Cardiac septum (tissue), 1 donor: ENCODE data around the gene PCDHA6. TPM values are rescaled to one million over a fixed set of nuclear protein-coding genes. Genes with fewer than 3 reads are reported as not detected.
"Not testable (repeated sequence)": the region's sequence is repeated elsewhere in the genome, so short reads cannot be mapped to it uniquely, and the experiment has no call there.

Experiments used
- DNase-seq: peaks from one replicate; pipeline ENCODE4 v3.0.0-alpha.2; 2020; ENCODE audit warnings: low spot score
- intact Hi-C: fragments of 100-400 bp; cut with DNase I; formaldehyde crosslinking; loops from one replicate; pipeline ENCODE4 v1.14.0; 2022
- long read RNA-seq: library from polyadenylated mRNA; unstranded; transcript quantifications from one replicate; pipeline ENCODE4 v2.0.0, GENCODE V29; 2021
- total RNA-seq: library from RNA; stranded (reverse); fragmentation: NEBNext Ultra II Directional; extraction: Animal tissue kit (Norgen Biotek cat#: 25700); gene quantifications from one replicate; pipeline ENCODE4 v1.2.1, GENCODE V29; 2021
- donor health status: DM: no; HTN: no; CAD: no.

Gene PCDHA6
- total RNA-seq = 0.11 TPM
- long read RNA-seq = 0 reads

DNA sequence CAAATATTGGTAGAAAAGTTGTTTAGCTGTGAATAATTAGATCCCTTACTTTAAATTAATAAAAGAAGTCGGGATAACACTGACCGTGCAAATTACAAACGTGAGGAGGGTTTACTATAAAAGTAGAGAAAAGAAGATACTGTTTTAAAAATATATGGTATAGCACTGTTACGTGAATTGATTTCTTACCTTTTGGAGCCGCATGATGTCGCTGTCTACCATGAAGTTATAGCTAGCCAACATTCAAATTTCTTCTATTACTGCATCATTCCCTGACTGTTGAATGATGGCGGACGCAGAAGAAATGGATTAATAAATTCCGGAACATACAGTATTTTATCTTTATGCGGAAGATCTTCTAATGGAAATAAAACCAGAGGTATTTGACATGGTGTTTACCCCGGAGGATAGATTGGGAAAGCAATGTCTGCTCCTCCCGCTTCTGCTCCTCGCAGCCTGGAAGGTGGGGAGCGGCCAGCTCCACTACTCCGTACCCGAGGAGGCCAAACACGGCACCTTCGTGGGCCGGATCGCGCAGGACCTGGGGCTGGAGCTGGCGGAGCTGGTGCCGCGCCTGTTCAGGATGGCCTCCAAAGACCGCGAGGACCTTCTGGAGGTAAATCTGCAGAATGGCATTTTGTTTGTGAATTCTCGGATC, at the start of gene PCDHA6:
TSS of gene PCDHA6 (plus strand) at position 257 of the 658 bp plus-strand sequence. CDS start at position 389, 132 bp downstream.
- intact Hi-C loops = no loop called here
- DNase-seq = no peak

GRCh38 chr5:140780512-140780911, 47.2 kb upstream of the PCDHA6 start:
- intact Hi-C loops = no loop called here

DNA sequence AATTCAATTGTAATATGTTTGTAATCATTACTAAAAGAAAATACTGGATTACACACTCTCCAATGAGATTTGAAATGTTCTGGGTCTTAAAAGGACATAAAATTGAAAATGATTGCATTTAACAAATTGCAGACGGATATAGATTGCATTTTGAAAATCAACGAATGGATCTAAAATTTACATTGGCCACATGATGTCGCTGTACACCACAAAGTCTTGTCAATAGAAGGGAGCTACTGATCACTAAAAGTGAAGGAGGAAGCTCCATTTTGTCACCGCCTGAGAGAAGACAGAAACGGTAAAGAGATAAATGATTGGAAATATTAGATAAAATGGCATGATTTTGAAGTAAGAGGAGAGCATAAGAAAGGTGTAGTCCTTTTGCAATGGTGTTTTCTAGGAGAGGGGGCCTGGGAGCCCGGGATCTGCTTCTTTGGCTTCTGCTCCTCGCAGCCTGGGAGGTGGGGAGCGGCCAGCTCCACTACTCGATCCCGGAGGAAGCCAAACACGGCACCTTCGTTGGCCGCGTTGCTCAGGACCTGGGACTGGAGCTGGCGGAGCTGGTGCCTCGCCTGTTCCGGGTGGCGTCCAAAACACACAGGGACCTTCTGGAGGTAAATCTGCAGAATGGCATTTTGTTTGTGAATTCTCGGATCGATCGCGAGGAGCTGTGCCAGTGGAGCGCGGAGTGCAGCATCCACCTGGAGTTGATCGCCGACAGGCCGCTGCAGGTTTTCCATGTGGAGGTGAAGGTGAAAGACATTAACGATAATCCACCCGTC, 41.7 kb upstream of the PCDHA6 start, which contains the start of gene PCDHA1:
TSS of gene PCDHA1 (plus strand) at position 236 of the 782 bp plus-strand sequence.
- intact Hi-C loops = no loop called here
- no peak for DNase-seq

More at GRCh38 chr5:140780512-140780911, 47.2 kb upstream of the PCDHA6 start:
- no peak for DNase-seq

GRCh38 chr5:140787422-140787821, 40.3 kb upstream of the PCDHA6 start:
- DNase-seq, intact Hi-C loops: not testable (repeated sequence)

- DNase-seq, intact Hi-C loops: not testable (repeated sequence)
Measured at GRCh38 chr5:140787849-140788504, 39.8 kb upstream of the PCDHA6 start.

GRCh38 chr5:140791089-140791488, 36.7 kb upstream of the PCDHA6 start:
- no peak for DNase-seq
- intact Hi-C loops = no loop called here

- DNase-seq = no peak
Measured at GRCh38 chr5:140794595-140795258, 33.0 kb upstream of the PCDHA6 start, which contains the start of gene PCDHA2. Gene PCDHA2, plus strand, starts transcription at chr5:140794852.

DNA sequence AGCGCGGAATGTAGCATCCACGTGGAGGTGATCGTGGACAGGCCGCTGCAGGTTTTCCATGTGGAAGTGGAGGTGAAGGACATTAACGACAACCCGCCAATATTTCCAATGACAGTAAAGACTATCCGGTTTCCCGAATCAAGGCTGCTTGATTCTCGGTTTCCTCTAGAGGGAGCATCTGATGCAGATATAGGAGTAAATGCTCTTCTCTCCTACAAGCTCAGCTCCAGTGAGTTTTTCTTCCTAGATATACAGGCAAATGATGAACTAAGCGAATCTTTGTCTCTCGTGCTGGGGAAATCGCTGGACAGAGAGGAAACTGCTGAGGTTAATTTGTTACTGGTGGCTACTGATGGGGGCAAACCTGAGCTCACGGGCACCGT, 32.5 kb upstream of the PCDHA6 start:
- intact Hi-C loops = no loop called here
- no peak for DNase-seq

More at GRCh38 chr5:140794595-140795258, 33.0 kb upstream of the PCDHA6 start, which contains the start of gene PCDHA2:
- intact Hi-C loops = no loop called here

GRCh38 chr5:140796072-140796717, 31.6 kb upstream of the PCDHA6 start:
- DNase-seq, intact Hi-C loops: not testable (repeated sequence)

DNA sequence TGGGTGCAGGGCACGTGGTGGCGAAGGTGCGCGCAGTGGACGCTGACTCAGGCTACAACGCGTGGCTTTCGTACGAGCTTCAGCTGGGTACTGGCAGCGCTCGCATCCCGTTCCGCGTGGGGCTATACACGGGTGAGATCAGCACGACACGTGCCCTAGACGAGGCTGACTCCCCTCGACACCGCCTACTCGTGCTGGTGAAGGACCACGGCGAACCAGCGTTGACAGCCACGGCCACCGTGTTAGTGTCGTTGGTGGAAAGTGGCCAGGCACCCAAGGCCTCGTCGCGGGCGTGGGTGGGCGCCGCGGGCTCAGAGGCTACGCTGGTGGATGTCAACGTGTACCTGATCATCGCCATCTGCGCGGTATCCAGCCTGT, 31.1 kb upstream of the PCDHA6 start:
- DNase-seq = no peak
- intact Hi-C loops = no loop called here

- DNase-seq = no peak
- intact Hi-C loops = no loop called here
Measured at GRCh38 chr5:140800816-140801493, 26.8 kb upstream of the PCDHA6 start, which contains the start of gene PCDHA3. Gene PCDHA3, plus strand, starts transcription at chr5:140801057.

- intact Hi-C loops = no loop called here
Measured at GRCh38 chr5:140801494-140801841, 26.3 kb upstream of the PCDHA6 start.

DNA sequence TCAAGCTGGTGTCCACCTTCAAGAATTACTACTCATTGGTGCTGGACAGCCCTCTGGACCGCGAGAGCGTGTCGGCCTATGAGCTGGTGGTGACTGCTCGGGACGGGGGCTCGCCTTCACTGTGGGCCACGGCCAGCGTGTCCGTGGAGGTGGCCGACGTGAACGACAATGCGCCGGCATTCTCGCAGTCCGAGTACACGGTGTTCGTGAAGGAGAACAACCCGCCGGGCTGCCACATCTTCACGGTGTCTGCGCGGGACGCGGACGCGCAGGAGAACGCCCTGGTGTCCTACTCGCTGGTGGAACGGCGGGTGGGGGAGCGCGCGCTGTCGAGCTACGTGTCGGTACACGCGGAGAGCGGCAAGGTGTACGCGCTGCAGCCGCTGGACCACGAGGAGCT, 25.4 kb upstream of the PCDHA6 start:
- DNase-seq, intact Hi-C loops: not testable (repeated sequence)

More at GRCh38 chr5:140801494-140801841, 26.3 kb upstream of the PCDHA6 start:
- DNase-seq = no peak

DNA sequence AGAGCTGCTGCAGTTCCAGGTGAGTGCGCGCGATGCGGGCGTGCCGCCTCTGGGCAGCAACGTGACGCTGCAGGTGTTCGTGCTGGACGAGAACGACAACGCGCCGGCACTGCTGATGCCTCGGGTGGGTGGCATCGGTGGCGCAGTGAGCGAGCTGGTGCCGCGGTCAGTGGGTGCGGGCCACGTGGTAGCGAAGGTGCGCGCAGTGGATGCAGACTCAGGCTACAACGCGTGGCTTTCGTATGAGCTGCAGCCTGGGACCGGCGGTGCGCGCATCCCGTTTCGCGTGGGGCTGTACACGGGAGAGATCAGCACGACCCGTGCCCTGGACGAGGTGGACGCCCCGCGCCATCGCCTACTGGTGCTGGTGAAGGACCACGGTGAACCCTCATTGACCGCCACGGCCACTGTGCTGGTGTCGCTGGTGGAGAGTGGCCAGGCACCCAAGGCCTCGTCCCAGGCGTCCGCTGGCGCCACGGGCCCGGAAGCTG, 24.9 kb upstream of the PCDHA6 start:
- DNase-seq = no peak

DNA sequence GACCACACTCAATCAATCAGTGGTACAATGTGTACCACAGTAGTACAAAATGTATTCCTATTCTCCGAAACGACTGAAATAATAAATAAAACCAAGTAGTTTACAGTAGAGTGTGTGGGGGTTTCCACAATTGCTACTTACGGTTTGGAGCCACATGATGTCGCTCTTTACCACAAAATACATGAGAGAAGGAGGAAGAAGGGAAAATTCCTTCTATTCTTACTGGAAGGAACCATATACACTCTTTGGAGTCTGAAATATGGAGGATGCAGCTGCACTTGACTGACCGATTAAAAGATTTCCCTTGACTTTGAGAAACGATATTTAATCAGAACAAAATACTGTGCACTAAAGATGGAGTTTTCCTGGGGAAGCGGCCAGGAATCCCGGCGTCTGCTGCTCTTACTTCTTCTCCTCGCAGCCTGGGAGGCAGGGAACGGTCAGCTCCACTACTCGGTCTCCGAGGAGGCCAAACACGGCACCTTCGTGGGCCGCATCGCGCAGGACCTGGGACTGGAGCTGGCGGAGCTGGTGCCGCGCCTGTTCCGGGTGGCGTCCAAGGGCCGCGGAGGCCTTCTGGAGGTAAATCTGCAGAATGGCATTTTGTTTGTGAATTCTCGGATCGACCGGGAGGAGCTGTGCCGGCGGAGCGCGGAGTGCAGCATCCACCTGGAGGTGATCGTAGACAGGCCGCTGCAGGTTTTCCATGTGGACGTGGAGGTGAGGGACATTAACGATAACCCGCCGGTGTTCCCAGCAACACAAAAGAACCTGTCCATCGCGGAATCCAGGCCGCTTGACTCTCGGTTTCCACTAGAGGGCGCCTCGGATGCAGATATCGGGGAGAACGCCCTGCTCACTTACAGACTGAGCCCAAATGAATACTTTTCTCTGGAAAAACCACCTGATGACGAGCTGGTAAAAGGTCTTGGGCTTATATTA, 20.7 kb upstream of the PCDHA6 start, which contains the start of gene PCDHA4:
TSS of gene PCDHA4 (plus strand) at position 235 of the 942 bp plus-strand sequence.
- intact Hi-C loops = no loop called here
- DNase-seq = no peak

More for the DNA sequence above, 24.9 kb upstream of the PCDHA6 start:
- intact Hi-C loops = no loop called here

DNA sequence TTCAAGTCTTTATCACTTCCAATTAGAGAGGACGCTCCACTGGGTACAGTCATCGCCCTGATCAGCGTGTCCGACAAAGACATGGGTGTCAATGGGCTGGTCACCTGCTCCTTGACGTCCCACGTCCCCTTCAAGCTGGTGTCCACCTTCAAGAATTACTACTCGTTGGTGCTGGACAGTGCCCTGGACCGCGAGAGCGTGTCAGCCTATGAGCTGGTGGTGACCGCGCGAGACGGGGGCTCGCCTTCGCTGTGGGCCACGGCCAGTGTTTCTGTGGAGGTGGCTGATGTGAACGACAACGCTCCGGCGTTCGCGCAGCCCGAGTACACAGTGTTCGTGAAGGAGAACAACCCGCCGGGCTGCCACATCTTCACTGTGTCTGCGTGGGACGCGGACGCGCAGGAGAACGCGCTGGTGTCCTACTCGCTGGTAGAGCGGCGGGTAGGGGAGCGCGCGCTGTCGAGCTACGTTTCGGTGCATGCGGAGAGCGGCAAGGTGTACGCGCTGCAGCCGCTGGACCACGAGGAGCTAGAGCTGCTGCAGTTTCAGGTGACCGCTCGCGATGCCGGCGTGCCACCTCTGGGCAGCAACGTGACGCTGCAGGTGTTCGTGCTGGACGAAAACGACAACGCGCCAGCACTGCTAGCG, 19.4 kb upstream of the PCDHA6 start:
- intact Hi-C loops, DNase-seq: not testable (repeated sequence)

DNA sequence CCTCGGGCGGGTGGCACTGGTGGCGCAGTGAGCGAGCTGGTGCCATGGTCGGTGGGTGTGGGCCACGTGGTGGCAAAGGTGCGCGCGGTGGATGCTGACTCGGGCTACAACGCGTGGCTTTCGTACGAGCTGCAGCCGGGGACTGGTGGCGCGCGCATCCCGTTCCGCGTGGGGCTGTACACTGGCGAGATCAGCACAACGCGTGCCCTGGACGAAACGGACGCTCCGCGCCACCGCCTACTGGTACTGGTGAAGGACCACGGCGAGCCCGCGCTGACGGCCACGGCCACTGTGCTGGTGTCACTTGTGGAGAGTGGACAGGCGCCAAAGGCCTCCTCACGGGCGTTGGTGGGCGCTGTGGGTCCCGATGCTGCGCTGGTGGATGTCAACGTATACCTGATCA, 18.9 kb upstream of the PCDHA6 start:
- intact Hi-C loops = no loop called here
- DNase-seq = no peak
